ENCODE data around the gene TMEM200C.

Gene TMEM200C

DNA sequence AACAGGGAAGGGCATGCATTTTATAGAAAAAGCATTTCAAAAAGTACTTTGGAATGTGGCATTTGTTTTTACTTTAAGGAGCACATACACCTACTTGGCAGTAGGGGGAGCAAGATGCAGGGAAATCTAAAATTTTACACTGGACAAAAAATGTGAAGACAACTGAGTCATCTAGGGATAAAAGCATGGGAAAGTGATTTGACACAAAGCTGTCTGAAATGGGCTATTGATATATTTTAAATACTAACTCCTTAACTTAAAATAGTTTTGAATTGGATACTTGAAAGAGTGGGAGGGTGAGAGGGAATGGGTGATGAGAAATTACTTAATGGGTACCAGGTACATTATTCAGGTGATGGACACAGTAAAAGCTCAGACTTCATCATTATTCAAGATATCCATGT lies 15.8 kb downstream of the TMEM200C start:
- Histone ChIP-seq H3K36me3 (ENCODE audit: control insufficient read depth in 4 of 4, insufficient read depth in 4 of 4, low read length in 3 of 4) (no peaks in the 10 kb centered on the region), H3K4me3 (ENCODE audit: control insufficient read depth in 1 of 7, extremely low read depth in 1 of 7, insufficient read depth in 4 of 7, low read depth in 2 of 7, low read length in 6 of 7) (no peak overlapping the region), H3K27me3 (replicated peaks in 2 of 5; ENCODE audit: control insufficient read depth in 4 of 5, insufficient read depth in 5 of 5, low read length in 4 of 5) (peaks cover 0 to 29% (median 2%) of the 10 kb centered on the region in 5 experiments), H3K9me3 (ENCODE audit: control extremely low read depth in 1 of 5, control insufficient read depth in 4 of 5, insufficient read depth in 2 of 5, low read depth in 1 of 5, low read length in 4 of 5) (no peaks in the 10 kb centered on the region), H3K27ac (ENCODE audit: insufficient read depth in 1 of 2, low read depth in 1 of 2, low read length in 2 of 2, poor library complexity in 1 of 2, severe bottlenecking in 2 of 2) (no peak overlapping the region), H3K4me1 (ENCODE audit: control extremely low read depth in 1 of 4, control insufficient read depth in 4 of 4, insufficient read depth in 4 of 4, low read length in 3 of 4) (no peaks in the 10 kb centered on the region)
- DNase-seq: no peak
- ChIA-PET CTCF (interaction anchor here (0.7 to 5.1 kb wide), 9 partner anchors 9 to 642 kb away, joined by 3 to 37 read pairs (median 4); no protein-coding TSS in a partner anchor), POLR2A (no interaction called here)

DNA sequence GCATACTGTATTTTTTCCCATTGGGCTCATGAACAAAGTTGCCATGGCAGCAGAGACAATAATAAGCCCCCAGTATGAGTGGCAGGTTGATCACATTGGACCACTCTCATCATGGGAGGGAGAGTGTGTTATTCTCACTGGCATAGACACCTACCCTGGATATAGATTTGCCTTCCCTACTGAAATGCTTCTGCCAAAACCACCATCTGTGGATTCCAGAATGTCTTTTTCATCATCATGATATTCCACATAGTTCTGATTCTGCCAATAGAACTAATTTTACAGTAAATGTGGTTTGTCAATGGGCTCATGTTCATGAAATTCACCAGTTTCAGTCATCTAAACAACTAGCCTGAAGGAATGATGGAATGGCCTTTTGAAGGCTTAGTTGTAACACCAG lies 18.4 kb downstream of the TMEM200C start:
- Histone ChIP-seq H3K27me3 (replicated peaks in 2 of 5; ENCODE audit: control insufficient read depth in 4 of 5, insufficient read depth in 5 of 5, low read length in 4 of 5) (peaks cover 0 to 21% (median 6%) of the 10 kb centered on the region in 5 experiments), H3K4me3 (ENCODE audit: control insufficient read depth in 1 of 7, extremely low read depth in 1 of 7, insufficient read depth in 4 of 7, low read depth in 2 of 7, low read length in 6 of 7) (no peak overlapping the region), H3K36me3 (ENCODE audit: control insufficient read depth in 4 of 4, insufficient read depth in 4 of 4, low read length in 3 of 4) (no peaks in the 10 kb centered on the region), H3K9me3 (ENCODE audit: control extremely low read depth in 1 of 5, control insufficient read depth in 4 of 5, insufficient read depth in 2 of 5, low read depth in 1 of 5, low read length in 4 of 5) (no peaks in the 10 kb centered on the region), H3K27ac (ENCODE audit: insufficient read depth in 1 of 2, low read depth in 1 of 2, low read length in 2 of 2, poor library complexity in 1 of 2, severe bottlenecking in 2 of 2) (no peak overlapping the region), H3K4me1 (ENCODE audit: control extremely low read depth in 1 of 4, control insufficient read depth in 4 of 4, insufficient read depth in 4 of 4, low read length in 3 of 4) (no peaks in the 10 kb centered on the region)
- CTCF ChIA-PET: interaction anchor here (1.4 to 5.1 kb wide), 3 partner anchors 13 to 606 kb away, joined by 5 to 37 read pairs (median 5); no protein-coding TSS in a partner anchor
- DNase-seq: no peak
- POLR2A ChIA-PET: no interaction called here

DNA sequence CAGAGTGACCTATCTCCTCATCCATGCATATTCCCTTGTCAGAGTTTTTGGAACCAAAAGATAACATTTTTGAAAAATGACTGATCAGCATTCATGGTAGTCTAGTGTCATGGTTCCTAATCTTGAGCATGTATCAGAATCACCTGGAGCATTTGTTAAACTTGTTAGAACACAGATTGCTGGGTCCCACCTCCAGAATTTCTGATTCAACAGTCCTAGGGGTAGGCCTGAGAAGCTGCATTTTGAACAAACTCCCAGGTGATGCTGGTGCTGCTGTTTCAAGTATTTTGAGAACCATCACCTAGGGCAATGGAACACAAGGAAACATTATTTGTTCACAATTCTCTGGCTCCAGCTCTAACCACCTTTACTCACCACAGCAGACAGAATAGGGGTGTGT lies 21.0 kb downstream of the TMEM200C start:
- no peak for DNase-seq
- Histone ChIP-seq H3K4me1 (ENCODE audit: control extremely low read depth in 1 of 4, control insufficient read depth in 4 of 4, insufficient read depth in 4 of 4, low read length in 3 of 4) (no peaks in the 10 kb centered on the region), H3K36me3 (ENCODE audit: control insufficient read depth in 4 of 4, insufficient read depth in 4 of 4, low read length in 3 of 4) (no peaks in the 10 kb centered on the region), H3K4me3 (ENCODE audit: control insufficient read depth in 1 of 7, extremely low read depth in 1 of 7, insufficient read depth in 4 of 7, low read depth in 2 of 7, low read length in 6 of 7) (no peak overlapping the region), H3K9me3 (ENCODE audit: control extremely low read depth in 1 of 5, control insufficient read depth in 4 of 5, insufficient read depth in 2 of 5, low read depth in 1 of 5, low read length in 4 of 5) (no peaks in the 10 kb centered on the region), H3K27me3 (replicated peaks in 2 of 5; ENCODE audit: control insufficient read depth in 4 of 5, insufficient read depth in 5 of 5, low read length in 4 of 5) (peaks cover 0 to 17% (median 6%) of the 10 kb centered on the region in 5 experiments), H3K27ac (ENCODE audit: insufficient read depth in 1 of 2, low read depth in 1 of 2, low read length in 2 of 2, poor library complexity in 1 of 2, severe bottlenecking in 2 of 2) (no peak overlapping the region)
- CTCF ChIA-PET: interaction anchor here (1.6 kb wide), 1 partner anchor 1012 kb away, joined by 4 read pairs; no protein-coding TSS in a partner anchor
- POLR2A ChIA-PET: no interaction called here

DNA sequence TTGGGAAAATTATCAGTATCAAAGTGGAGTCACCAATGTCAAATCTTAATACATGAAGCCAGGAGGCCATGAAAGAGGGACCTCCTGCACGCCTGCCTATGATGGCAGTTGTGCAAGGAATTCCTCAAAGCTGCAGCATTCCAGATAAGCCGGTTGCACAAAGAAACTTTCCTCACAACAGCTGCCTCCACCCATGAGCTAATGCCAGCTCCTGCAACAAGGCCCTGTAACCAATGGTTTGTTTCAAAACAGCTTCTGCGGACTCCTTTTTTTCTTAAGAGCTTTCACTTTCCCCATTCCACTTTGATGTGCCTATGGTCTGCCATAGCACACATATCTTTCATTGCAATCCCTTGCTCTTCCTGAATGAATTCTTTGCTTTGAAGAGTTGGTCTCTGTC lies 22.4 kb downstream of the TMEM200C start:
- Histone ChIP-seq H3K27me3 (replicated peaks in 2 of 5; ENCODE audit: control insufficient read depth in 4 of 5, insufficient read depth in 5 of 5, low read length in 4 of 5) (peaks cover 0 to 9% (median 5%) of the 10 kb centered on the region in 5 experiments), H3K4me3 (ENCODE audit: control insufficient read depth in 1 of 7, extremely low read depth in 1 of 7, insufficient read depth in 4 of 7, low read depth in 2 of 7, low read length in 6 of 7) (no peak overlapping the region), H3K27ac (ENCODE audit: insufficient read depth in 1 of 2, low read depth in 1 of 2, low read length in 2 of 2, poor library complexity in 1 of 2, severe bottlenecking in 2 of 2) (no peak overlapping the region), H3K36me3 (ENCODE audit: control insufficient read depth in 4 of 4, insufficient read depth in 4 of 4, low read length in 3 of 4) (no peaks in the 10 kb centered on the region), H3K4me1 (ENCODE audit: control extremely low read depth in 1 of 4, control insufficient read depth in 4 of 4, insufficient read depth in 4 of 4, low read length in 3 of 4) (no peaks in the 10 kb centered on the region), H3K9me3 (ENCODE audit: control extremely low read depth in 1 of 5, control insufficient read depth in 4 of 5, insufficient read depth in 2 of 5, low read depth in 1 of 5, low read length in 4 of 5) (no peaks in the 10 kb centered on the region)
- CTCF ChIA-PET: no interaction called here
- 95% methylated on average over 2 of the region's 3 CpGs for WGBS (ENCODE audit: insufficient coverage)
- POLR2A ChIA-PET: no interaction called here
- DNase-seq: no peak

DNA sequence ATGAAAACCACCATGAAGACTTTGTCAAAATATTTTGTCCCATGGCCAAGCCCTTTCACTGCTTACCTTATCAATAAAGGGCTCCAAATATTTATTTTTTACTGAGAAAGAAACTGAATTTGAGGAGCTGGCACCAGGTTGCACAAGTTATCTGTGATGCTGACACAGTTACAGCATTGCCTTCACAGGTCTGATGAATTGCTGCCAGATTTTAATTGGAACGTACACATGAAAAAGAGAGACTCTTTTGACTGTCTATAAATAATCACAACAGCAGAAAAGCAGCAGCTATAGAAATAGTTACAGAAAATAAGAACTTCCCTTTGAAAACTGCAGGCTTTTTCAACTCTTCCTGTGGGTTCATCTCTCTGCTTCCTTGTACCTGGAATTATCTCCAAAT lies 23.9 kb downstream of the TMEM200C start:
- ChIA-PET CTCF (interaction anchor here (0.6 to 1.6 kb wide), 2 partner anchors 19 to 42 kb away, joined by 3 to 5 read pairs; no protein-coding TSS in a partner anchor), POLR2A (no interaction called here)
- H3K27me3 ChIP-seq (replicated peaks in 2 of 5; ENCODE audit: control insufficient read depth in 4 of 5, insufficient read depth in 5 of 5, low read length in 4 of 5): peaks cover 0 to 12% (median 4%) of the 10 kb centered on the region in 5 experiments
- H3K36me3 ChIP-seq (ENCODE audit: control insufficient read depth in 4 of 4, insufficient read depth in 4 of 4, low read length in 3 of 4): no peaks in the 10 kb centered on the region
- H3K9me3 ChIP-seq (ENCODE audit: control extremely low read depth in 1 of 5, control insufficient read depth in 4 of 5, insufficient read depth in 2 of 5, low read depth in 1 of 5, low read length in 4 of 5): no peaks in the 10 kb centered on the region
- no peak overlapping the region for H3K27ac ChIP-seq (ENCODE audit: insufficient read depth in 1 of 2, low read depth in 1 of 2, low read length in 2 of 2, poor library complexity in 1 of 2, severe bottlenecking in 2 of 2)
- H3K4me3 ChIP-seq (ENCODE audit: control insufficient read depth in 1 of 7, extremely low read depth in 1 of 7, insufficient read depth in 4 of 7, low read depth in 2 of 7, low read length in 6 of 7): no peak overlapping the region
- H3K4me1 ChIP-seq (ENCODE audit: control extremely low read depth in 1 of 4, control insufficient read depth in 4 of 4, insufficient read depth in 4 of 4, low read length in 3 of 4): no peaks in the 10 kb centered on the region
- no CpG with 5 or more reads among the region's 1 CpG for WGBS (ENCODE audit: insufficient coverage)
- DNase-seq: no peak

DNA sequence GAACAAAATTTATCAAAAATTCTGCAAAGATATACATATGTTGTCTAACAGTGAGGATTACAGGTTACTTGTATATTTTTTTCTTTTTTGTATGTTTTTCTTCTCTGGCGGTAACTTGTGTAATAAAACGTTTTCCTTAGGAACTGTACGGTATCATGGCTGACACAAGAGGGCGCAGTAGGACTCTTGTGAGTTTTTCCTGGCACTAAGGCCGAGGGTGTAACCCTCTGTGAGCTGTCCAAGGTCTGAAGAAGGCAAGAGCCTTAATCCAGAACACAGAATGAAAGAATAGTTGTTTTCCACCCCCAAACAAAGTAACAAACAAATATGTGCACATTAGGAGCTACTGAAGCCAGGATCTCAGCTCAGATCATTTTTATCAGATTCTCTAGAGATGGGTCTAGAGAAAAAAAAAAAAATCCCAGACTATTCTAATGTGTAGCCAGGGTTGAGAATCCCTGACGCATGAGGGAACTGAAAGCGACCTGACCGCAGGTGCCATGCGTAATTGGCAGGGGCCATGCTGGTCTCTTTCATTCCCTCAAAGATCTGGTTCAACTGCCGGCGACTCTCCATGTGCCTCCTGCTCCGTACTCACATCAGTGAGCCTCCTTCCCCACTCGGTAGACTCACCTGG lies 27.0 kb downstream of the TMEM200C start:
- Histone ChIP-seq H3K27me3 (replicated peaks in 2 of 5; ENCODE audit: control insufficient read depth in 4 of 5, insufficient read depth in 5 of 5, low read length in 4 of 5) (peaks cover 0 to 6% (median 2%) of the 10 kb centered on the region in 5 experiments), H3K27ac (ENCODE audit: insufficient read depth in 1 of 2, low read depth in 1 of 2, low read length in 2 of 2, poor library complexity in 1 of 2, severe bottlenecking in 2 of 2) (no peak overlapping the region), H3K4me3 (ENCODE audit: control insufficient read depth in 1 of 7, extremely low read depth in 1 of 7, insufficient read depth in 4 of 7, low read depth in 2 of 7, low read length in 6 of 7) (no peak overlapping the region), H3K9me3 (ENCODE audit: control extremely low read depth in 1 of 5, control insufficient read depth in 4 of 5, insufficient read depth in 2 of 5, low read depth in 1 of 5, low read length in 4 of 5) (no peaks in the 10 kb centered on the region), H3K36me3 (ENCODE audit: control insufficient read depth in 4 of 4, insufficient read depth in 4 of 4, low read length in 3 of 4) (no peaks in the 10 kb centered on the region), H3K4me1 (ENCODE audit: control extremely low read depth in 1 of 4, control insufficient read depth in 4 of 4, insufficient read depth in 4 of 4, low read length in 3 of 4) (no peaks in the 10 kb centered on the region)
- ChIA-PET CTCF (interaction anchor here (0.5 to 2.6 kb wide), 11 partner anchors 8 to 1216 kb away, joined by 3 to 17 read pairs (median 3); no protein-coding TSS in a partner anchor), POLR2A (no interaction called here)
- DNase-seq: peak; percentile 86 to 96 (median 94)
- 54% methylated on average over 12 of the region's 13 CpGs for WGBS (ENCODE audit: insufficient coverage)

DNA sequence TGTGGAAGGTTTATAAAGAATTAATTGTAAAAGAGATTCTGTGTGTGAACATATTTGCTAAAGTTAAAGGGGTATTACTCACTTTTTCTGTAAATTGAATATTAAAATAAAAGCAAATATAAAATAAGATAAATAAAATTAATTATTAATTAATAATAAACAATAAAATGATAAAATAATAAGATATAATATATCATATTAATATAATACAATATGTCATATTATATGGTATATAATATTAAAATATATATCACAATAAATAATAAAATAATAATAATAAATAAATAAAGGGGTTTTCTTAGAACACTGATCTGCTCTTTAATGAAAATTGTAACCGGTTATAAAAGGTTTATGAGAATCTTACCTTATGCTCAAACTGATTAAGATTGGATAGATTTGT lies 29.8 kb downstream of the TMEM200C start:
- ChIA-PET CTCF (interaction anchor here (2.5 kb wide), 1 partner anchor 617 kb away, joined by 10 read pairs; no protein-coding TSS in a partner anchor), POLR2A (no interaction called here)
- H3K27ac ChIP-seq (ENCODE audit: insufficient read depth in 1 of 2, low read depth in 1 of 2, low read length in 2 of 2, poor library complexity in 1 of 2, severe bottlenecking in 2 of 2): no peak overlapping the region
- H3K36me3 ChIP-seq (ENCODE audit: control insufficient read depth in 4 of 4, insufficient read depth in 4 of 4, low read length in 3 of 4): no peaks in the 10 kb centered on the region
- WGBS (ENCODE audit: insufficient coverage): 100% methylated on average over 1 of the region's 1 CpG
- no peak for DNase-seq
- H3K9me3 ChIP-seq (ENCODE audit: control extremely low read depth in 1 of 5, control insufficient read depth in 4 of 5, insufficient read depth in 2 of 5, low read depth in 1 of 5, low read length in 4 of 5): peaks cover 0 to 7% (median 0%) of the 10 kb centered on the region in 5 experiments
- H3K4me3 ChIP-seq (ENCODE audit: control insufficient read depth in 1 of 7, extremely low read depth in 1 of 7, insufficient read depth in 4 of 7, low read depth in 2 of 7, low read length in 6 of 7): no peak overlapping the region
- H3K4me1 ChIP-seq (ENCODE audit: control extremely low read depth in 1 of 4, control insufficient read depth in 4 of 4, insufficient read depth in 4 of 4, low read length in 3 of 4): no peaks in the 10 kb centered on the region
- H3K27me3 ChIP-seq (replicated peaks in 2 of 5; ENCODE audit: control insufficient read depth in 4 of 5, insufficient read depth in 5 of 5, low read length in 4 of 5): peaks cover 0 to 6% (median 0%) of the 10 kb centered on the region in 5 experiments

Measured in common myeloid progenitor, CD34-positive (primary cell).